AG08395 (cell line): Measurements from ENCODE around the gene ITGA3.
"Not testable (repeated sequence)": the region's sequence is repeated elsewhere in the genome, so short reads cannot be mapped to it uniquely, and the experiment has no call there.

Experiments
- DNase-seq: peaks from one replicate; pipeline ENCODE4 v3.0.0; 2012; ENCODE audit warnings: mixed read lengths, low spot score

ITGA3 gene

DNA sequence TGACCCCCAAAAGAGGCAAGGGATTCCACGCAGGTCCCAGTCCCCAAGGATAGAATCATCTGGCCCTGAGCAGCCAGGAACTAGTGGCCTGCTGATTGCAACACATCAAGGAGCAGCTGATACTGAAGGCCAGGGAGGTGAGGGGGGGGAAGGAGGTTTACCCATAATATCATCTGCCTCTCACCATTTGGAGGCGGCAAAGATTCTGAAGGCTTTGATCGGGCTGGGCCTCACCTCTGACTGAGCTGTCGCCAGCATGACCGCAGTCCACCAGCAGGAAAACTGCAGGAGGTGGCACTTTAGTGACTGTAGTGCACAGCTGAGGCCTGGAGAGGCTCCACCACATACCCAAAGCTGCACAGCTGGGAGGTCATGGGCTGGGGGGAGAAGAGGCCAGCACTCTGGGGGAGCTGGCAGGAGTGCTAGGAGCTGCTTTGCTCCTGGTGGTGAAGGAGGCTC is 20.5 kb upstream of the ITGA3 start:
- no peak for DNase-seq

- DNase-seq = no peak
These were observed 20.0 kb upstream of the ITGA3 start for GRCh38 chr17:50035945-50036344.

DNA sequence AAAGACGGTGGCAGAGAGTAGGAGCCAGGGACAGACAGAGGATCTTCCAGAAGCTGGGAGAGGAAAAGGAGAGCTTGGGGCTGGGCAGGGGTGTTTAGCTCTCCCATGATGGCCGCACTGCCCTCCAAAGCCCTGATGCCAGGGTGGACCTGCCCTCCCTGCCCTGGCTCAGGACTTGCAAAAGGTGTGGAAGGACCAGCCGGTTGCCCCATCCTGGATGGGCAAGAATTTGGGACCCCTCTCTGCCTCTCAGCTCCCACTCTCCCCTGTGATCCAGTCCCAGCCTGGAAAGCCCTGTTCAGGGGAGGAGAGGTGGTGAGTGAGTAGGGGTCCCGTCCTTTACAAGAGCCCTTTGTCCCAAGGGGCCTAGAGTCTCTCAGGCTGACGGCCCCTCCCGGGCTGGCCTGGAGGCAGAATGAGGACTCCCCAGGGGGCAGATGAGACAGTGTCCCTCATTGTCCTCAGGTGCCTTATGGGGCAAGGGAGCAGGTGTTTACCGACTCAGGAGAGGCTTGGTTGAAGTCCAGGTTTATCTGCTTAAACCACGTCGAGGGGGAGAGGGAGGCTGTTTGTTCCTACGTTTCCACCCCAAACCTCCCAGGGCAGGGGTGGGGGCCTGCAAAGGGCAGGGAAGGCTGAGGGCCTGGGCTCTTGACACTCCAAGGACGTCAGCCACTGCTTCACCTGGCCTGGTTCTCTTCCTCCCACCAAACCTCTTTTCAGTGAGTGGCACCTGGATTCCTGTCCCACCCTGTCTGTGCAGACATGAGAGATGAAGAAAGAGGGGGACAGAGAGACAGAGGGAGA is 19.3 kb upstream of the ITGA3 start:
- DNase-seq = no peak

DNA sequence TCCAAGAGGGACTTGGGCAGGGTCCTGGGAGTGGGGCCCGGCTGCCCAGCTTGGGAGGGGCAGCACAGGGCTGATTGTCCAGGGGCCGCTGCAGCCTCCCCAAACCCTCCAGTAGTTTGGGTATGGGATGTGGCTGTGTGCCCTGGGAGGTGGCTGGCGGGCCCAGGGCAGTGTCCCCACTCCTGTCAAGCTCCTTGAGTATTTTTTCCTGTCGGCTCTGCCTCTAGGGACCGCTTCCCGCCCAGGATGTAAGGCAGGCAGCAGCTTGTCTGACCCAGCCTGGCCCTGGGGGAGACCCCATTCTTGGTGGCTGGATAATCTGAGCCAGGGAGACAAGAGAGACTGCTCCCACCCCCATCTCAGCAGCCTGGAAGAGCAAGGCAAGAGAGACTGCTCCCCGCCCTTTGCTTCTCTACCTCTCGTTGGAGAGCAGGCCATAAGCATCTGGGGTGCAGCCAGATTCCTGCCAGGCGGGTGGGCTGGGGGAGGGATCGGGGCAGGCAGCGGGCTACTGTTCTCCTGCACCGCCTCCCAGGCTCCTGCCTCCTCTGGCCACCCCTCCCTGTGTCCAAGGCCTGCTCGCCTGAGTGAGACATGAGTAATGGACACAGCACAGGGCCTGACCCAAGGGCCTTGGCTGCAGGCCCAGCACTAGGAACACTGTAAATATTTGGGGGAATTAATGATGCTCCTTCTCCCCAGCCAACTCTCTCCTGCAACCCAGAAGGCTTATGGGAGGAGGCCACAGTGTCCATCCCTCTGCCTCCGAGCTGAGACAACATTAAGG is 18.4 kb upstream of the ITGA3 start:
- peak; percentile 79 for DNase-seq

GRCh38 chr17:50039058-50039457 is 16.9 kb upstream of the ITGA3 start:
- DNase-seq = no peak

- not testable (repeated sequence) for DNase-seq
These were observed 15.4 kb upstream of the ITGA3 start for GRCh38 chr17:50040496-50040895.

DNA sequence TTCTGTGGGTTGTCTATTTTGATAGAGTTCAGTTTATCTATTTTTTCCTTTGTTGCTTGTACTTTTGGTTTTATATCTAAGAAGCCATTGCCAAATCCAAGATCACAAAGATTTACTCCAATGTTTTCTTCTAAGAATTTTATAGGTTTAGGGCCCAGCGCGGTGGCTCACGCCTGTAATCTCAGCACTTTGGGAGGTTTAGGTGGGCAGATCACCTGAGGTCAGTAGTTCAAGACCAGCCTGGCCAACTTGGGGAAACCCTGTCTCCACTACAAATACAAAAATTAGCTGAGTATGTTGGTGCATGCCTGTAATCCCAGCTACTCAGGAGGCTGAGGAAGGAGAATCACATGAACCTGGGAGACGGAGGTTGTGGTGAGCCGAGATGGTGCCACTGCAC is 13.7 kb upstream of the ITGA3 start:
- DNase-seq = no peak

DNA sequence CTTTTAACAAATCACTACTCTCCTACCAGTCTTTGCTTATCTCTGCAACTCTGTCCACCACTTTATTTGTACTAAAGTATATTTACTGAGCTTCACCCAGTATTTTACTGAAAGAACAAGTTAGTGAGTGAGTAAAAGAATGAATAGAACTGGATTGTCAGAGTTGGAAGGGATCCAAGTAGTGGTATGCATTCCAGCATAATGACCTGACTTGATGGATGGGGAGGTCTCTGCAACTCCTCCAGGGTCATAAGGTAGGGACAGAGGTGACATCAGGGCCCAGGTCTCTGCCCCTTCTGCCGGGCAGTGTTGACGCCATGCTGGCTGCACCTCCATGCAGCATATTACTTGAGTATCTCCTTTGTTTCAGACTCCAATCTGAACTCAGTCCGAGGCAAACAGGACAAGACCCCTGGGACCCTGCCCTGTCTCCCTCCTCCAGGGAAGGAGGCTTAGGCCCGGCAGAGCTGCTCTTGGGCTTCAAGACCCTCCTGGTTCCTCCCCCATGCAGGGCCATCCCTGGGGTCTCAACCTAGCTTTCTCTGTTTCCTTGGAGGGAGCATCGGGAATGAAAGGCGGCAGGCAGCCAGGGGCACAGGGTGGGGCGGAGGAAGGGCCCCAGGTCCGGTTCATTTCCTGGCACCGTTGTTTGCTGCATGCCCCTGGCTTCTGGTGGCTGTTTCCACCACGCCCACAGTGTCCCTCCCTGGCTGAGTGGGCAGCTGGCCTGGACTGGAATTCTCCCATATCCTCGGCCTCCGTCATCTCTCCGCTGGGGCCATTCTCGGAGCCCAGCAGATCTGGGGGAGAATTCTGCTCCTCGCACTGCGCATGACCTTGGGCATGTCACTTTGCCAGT is 12.4 kb upstream of the ITGA3 start:
- no peak for DNase-seq

GRCh38 chr17:50044483-50044882 is 11.4 kb upstream of the ITGA3 start:
- no peak for DNase-seq

- no peak for DNase-seq
These were observed 10.8 kb upstream of the ITGA3 start for GRCh38 chr17:50045154-50045553.

DNA sequence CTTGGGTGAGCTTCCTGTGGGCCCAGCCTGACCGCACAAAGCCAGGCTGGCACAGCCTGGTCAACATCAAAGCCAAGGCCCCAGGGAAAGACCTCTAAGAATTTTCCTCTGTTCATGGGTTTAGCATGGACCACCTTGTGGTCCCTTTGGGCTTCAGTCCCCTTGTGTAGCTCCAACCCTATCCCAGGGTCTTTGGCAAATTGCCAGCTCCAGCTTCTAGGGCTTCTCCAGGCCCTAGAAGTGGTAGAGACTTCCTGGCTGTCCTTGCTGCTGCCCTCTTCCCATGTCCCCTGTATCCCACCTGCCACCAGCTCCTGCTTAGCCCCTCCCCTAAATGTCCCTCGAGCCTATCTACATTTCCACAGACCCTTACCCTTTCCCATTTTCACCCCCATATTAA is 9.7 kb upstream of the ITGA3 start:
- no peak for DNase-seq

DNA sequence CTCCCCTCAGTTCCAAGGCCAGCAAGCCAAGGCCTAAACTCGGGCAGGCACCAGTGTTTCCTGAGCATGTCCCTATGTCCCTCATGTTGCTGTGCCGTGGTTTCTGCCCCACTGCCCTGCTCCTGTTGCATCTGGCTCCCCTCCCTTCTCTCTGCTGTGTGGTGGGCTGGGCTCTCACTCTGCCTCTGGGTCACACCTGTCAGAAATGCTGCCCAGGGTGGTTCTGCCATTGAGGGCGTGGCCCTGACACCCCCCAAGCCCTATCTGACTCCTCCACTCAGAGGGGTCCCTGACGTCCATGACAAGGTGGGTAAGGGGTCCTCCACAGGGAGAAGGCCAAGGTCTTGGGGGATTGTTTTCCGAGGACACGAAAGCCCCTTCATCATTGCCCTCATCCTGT is 9.2 kb upstream of the ITGA3 start:
- no peak for DNase-seq

DNA sequence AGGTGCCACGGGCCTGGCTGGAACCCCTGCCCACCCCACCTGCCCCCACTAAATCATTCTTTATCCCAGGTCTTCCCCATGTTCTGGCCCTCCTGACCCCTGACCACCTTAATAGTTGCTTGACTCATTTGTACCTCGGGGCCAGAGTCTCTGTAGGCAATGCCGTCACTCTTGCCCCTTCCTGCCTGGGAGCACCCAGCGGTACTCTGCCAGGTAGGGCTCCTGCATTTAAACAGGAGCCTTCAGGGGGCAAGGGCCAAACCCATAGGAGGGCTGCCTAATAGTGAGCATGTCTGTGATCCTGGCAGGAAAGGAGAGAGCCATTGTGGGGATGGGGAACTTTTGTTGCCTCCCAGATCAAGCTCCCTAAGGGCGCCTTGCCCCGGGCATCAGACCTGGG is 8.8 kb upstream of the ITGA3 start:
- DNase-seq = no peak

DNA sequence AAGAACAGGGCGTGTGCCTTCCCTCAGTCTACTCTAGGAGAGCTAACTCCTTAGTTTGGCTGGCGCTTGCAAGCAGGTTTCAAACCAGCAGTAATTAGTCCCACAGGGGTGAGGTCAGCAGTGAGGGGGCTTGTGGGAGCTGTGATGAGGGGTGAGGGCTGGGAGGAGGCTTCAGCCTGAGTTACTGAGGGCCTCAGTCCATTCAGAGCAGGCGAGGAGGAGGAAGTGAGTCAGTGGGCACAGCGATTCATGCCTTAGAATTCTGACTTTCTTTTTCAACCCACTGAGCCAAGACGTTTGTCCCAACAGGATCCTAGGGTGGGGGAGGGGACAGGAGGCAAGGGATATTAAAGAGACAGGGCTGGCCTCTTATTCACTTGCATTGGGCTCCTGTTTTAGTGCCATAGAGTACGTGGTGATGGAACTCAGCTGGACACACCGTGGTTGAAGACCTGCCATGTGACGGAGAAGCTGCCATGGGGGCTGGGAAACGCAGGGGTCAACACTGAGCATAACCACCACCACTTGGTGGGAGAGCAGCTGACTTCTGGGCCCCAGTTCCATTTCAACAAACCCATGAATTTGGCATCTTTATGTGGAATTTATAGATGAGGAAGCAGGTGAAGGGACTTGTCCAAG is 8.3 kb upstream of the ITGA3 start:
- peak; percentile 75 for DNase-seq

GRCh38 chr17:50048146-50048720 is 7.7 kb upstream of the ITGA3 start:
- no peak for DNase-seq

GRCh38 chr17:50048988-50049387 is 6.9 kb upstream of the ITGA3 start:
- no peak for DNase-seq

GRCh38 chr17:50049636-50050035 is 6.3 kb upstream of the ITGA3 start:
- no peak for DNase-seq

- no peak for DNase-seq
These were observed 5.4 kb upstream of the ITGA3 start for GRCh38 chr17:50050431-50051032.

- DNase-seq = peak; percentile 75
These were observed 4.8 kb upstream of the ITGA3 start for GRCh38 chr17:50051082-50051576.

- no peak for DNase-seq
These were observed 4.3 kb upstream of the ITGA3 start for GRCh38 chr17:50051606-50052005.

DNA sequence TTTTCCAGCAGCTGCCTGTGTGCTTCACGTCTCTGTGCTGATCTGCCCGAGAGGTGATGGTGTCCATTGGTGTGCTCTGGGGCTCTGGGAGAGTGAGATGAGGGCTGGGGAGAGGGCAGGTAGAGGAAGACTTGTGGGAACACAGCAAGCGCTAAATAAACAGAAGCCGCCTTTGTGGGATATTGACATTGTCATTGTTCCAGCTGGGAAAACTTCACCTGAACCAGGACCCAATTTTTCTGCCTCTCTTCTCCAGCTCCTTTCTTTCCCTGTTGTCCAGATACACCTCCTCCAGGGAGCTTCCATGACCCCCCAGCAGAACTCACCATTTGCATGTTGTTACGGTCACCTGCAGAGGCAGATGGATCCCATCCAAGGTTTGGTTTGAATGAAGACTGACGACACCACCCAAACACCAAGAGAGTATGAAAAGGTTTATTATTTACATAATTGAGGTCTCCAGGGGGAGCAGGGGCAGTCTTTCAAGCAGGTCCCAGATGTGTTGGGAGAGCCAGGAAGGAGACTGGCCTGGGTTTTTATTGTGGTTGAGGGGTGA is 3.6 kb upstream of the ITGA3 start:
- DNase-seq = no peak
